HG02884 (cell line): Measurements from ENCODE around the gene ZNF678.
"Not testable (repeated sequence)": the region's sequence is repeated elsewhere in the genome, so short reads cannot be mapped to it uniquely, and the experiment has no call there.

Source experiments
- ATAC-seq: cut with Tn5 transposase; IDR thresholded peaks from one replicate; pipeline ENCODE4 v1.9.1; 2021; ENCODE audit warnings: mild to moderate bottlenecking, moderate library complexity; ENCODE audit not compliant: unreplicated experiment

The ZNF678 gene

DNA sequence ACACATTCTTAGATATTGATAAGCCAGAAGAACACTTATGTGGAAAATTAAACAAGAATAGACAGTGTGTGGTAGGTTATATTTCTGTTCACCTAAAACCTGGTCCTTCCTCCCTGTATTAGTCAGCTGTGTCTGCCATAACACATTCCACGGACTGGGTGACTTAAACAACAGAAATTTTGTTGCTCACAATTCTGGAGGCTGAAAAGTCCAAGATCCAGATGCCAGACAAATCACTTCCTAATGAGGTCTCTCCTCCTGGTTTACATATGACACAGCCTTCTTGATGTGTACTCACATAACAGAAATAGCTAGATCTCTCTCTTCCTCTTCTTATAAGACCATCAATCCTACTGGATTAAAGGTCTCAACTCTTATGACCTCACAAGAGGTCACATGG lies 146.1 kb downstream of the ZNF678 start:
- ATAC-seq, result no peak

DNA sequence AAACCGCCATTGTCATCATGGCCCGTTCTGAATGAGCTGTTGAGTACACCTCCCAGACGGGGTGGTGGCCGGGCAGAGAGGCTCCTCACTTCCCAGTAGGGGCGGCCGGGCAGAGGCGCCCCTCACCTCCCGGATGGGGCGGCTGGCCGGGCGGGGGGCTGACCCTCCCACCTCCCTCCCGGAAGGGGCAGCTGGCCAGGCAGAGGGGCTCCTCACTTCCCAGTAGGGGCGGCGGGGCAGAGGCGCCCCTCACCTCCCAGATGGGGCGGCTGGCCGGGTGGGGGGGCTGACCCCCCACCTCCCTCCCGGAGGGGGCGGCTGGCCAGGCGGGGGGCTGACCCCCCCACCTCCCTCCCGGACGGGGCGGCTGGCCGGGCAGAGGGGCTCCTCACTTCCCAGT lies 147.1 kb downstream of the ZNF678 start:
- ATAC-seq, result not testable (repeated sequence)

DNA sequence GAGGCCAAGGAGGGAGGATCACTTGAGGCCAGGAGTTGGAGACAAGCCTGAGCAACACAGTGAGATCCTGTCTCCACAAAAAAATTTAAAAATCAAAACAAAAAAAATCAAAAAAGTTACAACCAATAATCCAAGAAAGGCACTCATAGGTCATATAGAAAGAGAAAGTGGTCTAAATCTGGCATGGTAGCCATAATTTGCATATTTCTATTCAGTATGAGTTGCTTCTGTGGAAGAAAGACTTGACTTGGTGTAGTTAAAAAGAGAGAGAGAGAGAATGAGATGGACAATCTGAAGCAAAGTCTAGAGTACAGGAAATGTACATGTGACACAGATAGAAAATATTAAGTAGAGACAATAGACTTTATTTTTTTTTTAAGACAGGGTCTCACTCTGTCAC lies 149.3 kb downstream of the ZNF678 start:
- peak; percentile 93 for ATAC-seq

GRCh38 chr1:227718932-227719331 lies 155.6 kb downstream of the ZNF678 start:
- ATAC-seq, result no peak

GRCh38 chr1:227723474-227723873 lies 160.1 kb downstream of the ZNF678 start:
- ATAC-seq, result no peak

GRCh38 chr1:227725046-227725445 lies 161.7 kb downstream of the ZNF678 start:
- ATAC-seq, result no peak

DNA sequence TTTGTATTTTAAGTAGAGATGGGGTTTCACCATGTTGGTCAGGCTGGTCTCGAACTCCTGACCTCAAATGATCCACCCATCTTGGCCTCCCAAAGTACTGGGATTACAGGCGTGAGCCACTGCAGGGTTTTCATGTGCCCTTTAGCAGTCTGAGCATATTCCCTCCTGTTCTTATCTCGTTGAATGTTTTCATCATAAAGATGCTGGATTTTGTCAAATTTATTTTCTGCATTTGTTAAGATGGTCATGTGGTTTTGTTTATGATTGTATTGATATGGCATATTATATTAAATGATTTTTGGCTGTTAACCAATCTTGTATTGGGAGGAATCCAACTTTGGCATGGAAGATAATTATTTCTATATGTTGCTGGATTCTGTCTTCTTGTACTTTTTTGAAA lies 163.0 kb downstream of the ZNF678 start:
- no peak for ATAC-seq
